H1 (cell line): ENCODE measurements around the gene TRNAU1AP. TPM values are rescaled to one million over a fixed set of nuclear protein-coding genes. Genes with fewer than 3 reads are reported as not detected.
A peak's percentile ranks its signal among the peaks of the same experiment; 100 is the strongest.

ENCODE experiments used
- ATF3 ChIP-seq: IDR thresholded peaks from 2 replicates; pipeline ENCODE4 v1.6.1; 2011; ENCODE audit warnings: low read depth, mild to moderate bottlenecking, low read length; ENCODE audit not compliant: insufficient read depth
- BACH1 ChIP-seq: IDR thresholded peaks from 2 replicates; pipeline ENCODE4 v1.6.1; 2012; ENCODE audit warnings: low read length, improper control_type of control experiment
- BCL11A ChIP-seq, 2 experiments: IDR thresholded peaks; one replicate each; pipeline ENCODE4 v1.6.1; 2011; ENCODE audit warnings: low read depth in 2 of 2, low read length in 2 of 2, mild to moderate bottlenecking in 2 of 2
- BRCA1 ChIP-seq: IDR thresholded peaks from 2 replicates; pipeline ENCODE4 v1.6.1; 2012; ENCODE audit warnings: low read depth, low read length, improper control_type of control experiment
- CBX8 ChIP-seq: fragments of 300-800, 300-1000 bp; sonication (generic); IDR thresholded peaks from 2 replicates; pipeline ENCODE4 v1.7.1; 2016; ENCODE audit warnings: low read depth, low read length, borderline replicate concordance
- E2F6 ChIP-seq: IDR thresholded peaks from 2 replicates; pipeline ENCODE4 v1.6.1; 2012; ENCODE audit warnings: inconsistent platforms
- GABPA ChIP-seq: IDR thresholded peaks from 2 replicates; pipeline ENCODE4 v1.6.1; 2011; ENCODE audit warnings: mild to moderate bottlenecking, low read length, moderate library complexity, borderline replicate concordance; ENCODE audit not compliant: insufficient read depth
- GTF2F1 ChIP-seq: IDR thresholded peaks from 2 replicates; pipeline ENCODE4 v1.6.1; 2012; ENCODE audit warnings: low read depth, low read length, improper control_type of control experiment, borderline replicate concordance
- JUN ChIP-seq: IDR thresholded peaks from 2 replicates; pipeline ENCODE4 v1.6.1; 2011; ENCODE audit warnings: low read depth, mild to moderate bottlenecking, improper control_type of control experiment, low read length
- KDM5A ChIP-seq: fragments of 200-600 bp; IDR thresholded peaks from 2 replicates; pipeline ENCODE4 v1.7.1; 2012; ENCODE audit warnings: mild to moderate bottlenecking, low read length, inconsistent platforms, mixed read lengths
- MAFK ChIP-seq: IDR thresholded peaks from 2 replicates; pipeline ENCODE4 v1.6.1; 2012; ENCODE audit warnings: low read depth, mild to moderate bottlenecking, improper control_type of control experiment, low read length
- NRF1 ChIP-seq: IDR thresholded peaks from 2 replicates; pipeline ENCODE4 v1.6.1; 2011; ENCODE audit warnings: mild to moderate bottlenecking, low read depth, low read length, improper control_type of control experiment
- RAD21 ChIP-seq, 2 experiments: IDR thresholded peaks in 1 of 2; conservative IDR thresholded peaks in 1 of 2; 2 replicates each; pipeline ENCODE4 v1.6.1; 2011; ENCODE audit warnings: low read depth in 2 of 2, low read length in 2 of 2, improper control_type of control experiment in 1 of 2, inconsistent platforms in 1 of 2, mild to moderate bottlenecking in 1 of 2, moderate library complexity in 1 of 2
- RFX5 ChIP-seq: IDR thresholded peaks from 2 replicates; pipeline ENCODE4 v1.6.1; 2011; ENCODE audit warnings: low read depth, low read length, improper control_type of control experiment, borderline replicate concordance
- RNF2 ChIP-seq: fragments of 200-900, 300-1000 bp; sonication (generic); IDR thresholded peaks from 2 replicates; pipeline ENCODE4 v1.7.1; 2016; ENCODE audit warnings: borderline replicate concordance, low read depth, mild to moderate bottlenecking, antibody characterized with exemption, low read length; ENCODE audit not compliant: poor library complexity, severe bottlenecking; ENCODE audit errors: missing control alignments
- SAP30 ChIP-seq: fragments of 300-600 bp; sonication (generic); IDR thresholded peaks from 2 replicates; pipeline ENCODE4 v1.7.1; 2012; ENCODE audit warnings: low read length, moderate library complexity, mild to moderate bottlenecking, inconsistent platforms; ENCODE audit not compliant: insufficient read depth, insufficient replicate concordance
- TAF1 ChIP-seq: IDR thresholded peaks from 2 replicates; pipeline ENCODE4 v1.6.1; 2011; ENCODE audit warnings: mild to moderate bottlenecking, low read depth, low read length
- TCF12 ChIP-seq: IDR thresholded peaks from 2 replicates; pipeline ENCODE4 v1.6.1; 2011; ENCODE audit warnings: low read depth, mild to moderate bottlenecking, low read length
- YY1 ChIP-seq: IDR thresholded peaks from 2 replicates; pipeline ENCODE4 v1.6.1; 2011; ENCODE audit warnings: low read depth, mild to moderate bottlenecking, low read length
- ZNF274 ChIP-seq: IDR thresholded peaks from 2 replicates; pipeline ENCODE4 v1.7.0; 2012; ENCODE audit warnings: low read length, borderline replicate concordance; ENCODE audit errors: extremely low read depth
- polyA plus RNA-seq, 7 experiments: library from polyadenylated mRNA; depleted of rRNA in 3 of 7; stranded (reverse) in 5 of 7; unstranded in 2 of 7; fragments of >200 nt in 5 of 7; fragments of 200-250 nt in 2 of 7; gene quantifications; 1 replicate in 5 of 7; 2 replicates in 1 of 7; 4 replicates in 1 of 7; pipeline versions ENCODE4 v1.2.1 to v1.2.3, GENCODE V29; 2011 to 2013; ENCODE audit warnings: missing spikeins in 2 of 7, mixed read lengths in 2 of 7
- total RNA-seq: library from RNA; stranded (reverse); fragmentation: NEBNext Ultra II Directional; extraction: Animal tissue kit (Norgen Biotek cat#: 25700); gene quantifications from 2 replicates; pipeline ENCODE4 v1.2.1, GENCODE V29; 2021
- TF ChIP-seq, protein P1 (sequence below): IDR thresholded peaks from 2 replicates; pipeline ENCODE4 v1.6.1; 2012; ENCODE audit warnings: inconsistent platforms

The TRNAU1AP gene
- total and polyA plus RNA-seq, 2 of the 8 experiments (the other 6 are each of a cell fraction or from before 2014, with no cell fraction given), result 35.2 to 37.1 TPM

GRCh38 chr1:28552758-28553663 lies at the start of gene TRNAU1AP (continued):
- TF ChIP-seq TAF1, result peak; percentile 76
- no peak; the same call in 1 of the 2 replicates for TF ChIP-seq BACH1
- no peak for TF ChIP-seq GTF2F1
- TF ChIP-seq GABPA, result no peak
- no peak for TF ChIP-seq CBX8
- TF ChIP-seq RAD21 (IDR thresholded peaks at IDR 0.05 in 1 of 2, conservative IDR thresholded peaks at IDR 0.05 in 1 of 2; ENCODE audit: low read depth in 2 of 2, low read length in 2 of 2), result peak; percentile 2 to 18; a peak in 1 of 4 replicates
- TF ChIP-seq ZNF274, result no peak
- TF ChIP-seq RNF2, result no peak
- no peak for TF ChIP-seq TCF12
- TF ChIP-seq NRF1, result peak; percentile 83
- TF ChIP-seq ATF3, result no peak
- TF ChIP-seq RFX5, result peak; percentile 56; the same call in 1 of the 2 replicates
- no peak for TF ChIP-seq MAFK
- TF ChIP-seq, protein P1, sequence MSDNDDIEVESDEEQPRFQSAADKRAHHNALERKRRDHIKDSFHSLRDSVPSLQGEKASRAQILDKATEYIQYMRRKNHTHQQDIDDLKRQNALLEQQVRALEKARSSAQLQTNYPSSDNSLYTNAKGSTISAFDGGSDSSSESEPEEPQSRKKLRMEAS, result peak; percentile 75
- no peak for TF ChIP-seq BRCA1
- no peak for TF ChIP-seq BCL11A (IDR thresholded peaks at IDR 0.05; ENCODE audit: low read depth in 2 of 2, low read length in 2 of 2)
- peak; percentile 54; the same call in 1 of the 2 replicates for TF ChIP-seq E2F6
- peak; percentile 69; the same call in 1 of the 2 replicates for TF ChIP-seq KDM5A
- TF ChIP-seq JUN, result 0 out of 2 replicates have a peak, but pooled peaks have one; percentile 51
- no peak for TF ChIP-seq SAP30
- TF ChIP-seq YY1, result peak; percentile 88
